ENCODE data around the gene ZNF749. TPM values are rescaled to one million over a fixed set of nuclear protein-coding genes. Genes with fewer than 3 reads are reported as not detected.

The ZNF749 gene
- total and polyA plus RNA-seq, 2 of the 4 experiments (the other 2 are of a cell fraction), result 7.9 to 9.9 TPM

Small RNA genes within 50 kb of the gene (microRNA-seq; reads per million reads assigned to microRNA genes)
- not detected for gene VN1R107P (ENCODE audit: insufficient read depth, insufficient read length)

Small RNA genes within 50 kb of the gene (small RNA-seq; reads per million reads assigned to genes)
- gene VN1R107P, result 0 reads per million in 5 experiments

Other genes starting within 250 kb of the ZNF749 start
- gene ZNF264, start 243.8 kb upstream of the ZNF749 start, total RNA-seq (2012; rRNA removed), result 23.9 and 31.9 TPM in 2 replicates
- 3.4 and 3.5 TPM in 2 replicates for gene ZNF264, start 243.8 kb upstream of the ZNF749 start, polyA plus RNA-seq (2012; rRNA removed)
- 0.83 and 0.90 TPM in 2 replicates for gene AURKC, start 204.3 kb upstream of the ZNF749 start, total RNA-seq (2012; rRNA removed)
- 0.82 and 1.3 TPM in 2 replicates for gene AURKC, start 204.3 kb upstream of the ZNF749 start, polyA plus RNA-seq (2012; rRNA removed)
- gene ZNF805, start 194.7 kb upstream of the ZNF749 start, total RNA-seq (2012; rRNA removed), result 26.1 and 32.3 TPM in 2 replicates
- 2.4 and 3.0 TPM in 2 replicates for gene ZNF805, start 194.7 kb upstream of the ZNF749 start, polyA plus RNA-seq (2012; rRNA removed)
- 41.9 and 55.2 TPM in 2 replicates for gene ZNF460, start 154.8 kb upstream of the ZNF749 start, total RNA-seq (2012; rRNA removed)
- 3.2 and 3.6 TPM in 2 replicates for gene ZNF460, start 154.8 kb upstream of the ZNF749 start, polyA plus RNA-seq (2012; rRNA removed)
- 8.3 and 9.0 TPM in 2 replicates for gene ZNF543, start 114.9 kb upstream of the ZNF749 start, total RNA-seq (2012; rRNA removed)
- gene ZNF543, start 114.9 kb upstream of the ZNF749 start, polyA plus RNA-seq (2012; rRNA removed), result 0.92 and 1.8 TPM in 2 replicates
- gene ZNF304, start 84.1 kb upstream of the ZNF749 start, total RNA-seq (2012; rRNA removed), result 11.9 and 16.1 TPM in 2 replicates
- 2.9 and 3.9 TPM in 2 replicates for gene ZNF304, start 84.1 kb upstream of the ZNF749 start, polyA plus RNA-seq (2012; rRNA removed)
- gene TRAPPC2B, start 71.8 kb upstream of the ZNF749 start, total RNA-seq (2012; rRNA removed), result 14.4 and 20.4 TPM in 2 replicates
- gene TRAPPC2B, start 71.8 kb upstream of the ZNF749 start, polyA plus RNA-seq (2012; rRNA removed), result 11.0 and 14.9 TPM in 2 replicates
- 4.4 and 5.6 TPM in 2 replicates for gene ZNF547, start 71.8 kb upstream of the ZNF749 start, total RNA-seq (2012; rRNA removed)
- 1.4 and 2.1 TPM in 2 replicates for gene ZNF547, start 71.8 kb upstream of the ZNF749 start, polyA plus RNA-seq (2012; rRNA removed)
- 23.9 and 24.2 TPM in 2 replicates for gene ZNF548, start 45.5 kb upstream of the ZNF749 start, total RNA-seq (2012; rRNA removed)
- gene ZNF548, start 45.5 kb upstream of the ZNF749 start, polyA plus RNA-seq (2012; rRNA removed), result 6.9 and 7.5 TPM in 2 replicates
- gene ZNF17, start 24.2 kb upstream of the ZNF749 start, total RNA-seq (2012; rRNA removed), result 11.7 and 17.4 TPM in 2 replicates
- 3.6 and 4.3 TPM in 2 replicates for gene ZNF17, start 24.2 kb upstream of the ZNF749 start, polyA plus RNA-seq (2012; rRNA removed)
- gene VN1R1, start 21.8 kb downstream of the ZNF749 start, total RNA-seq (2012; rRNA removed), result 0.36 and 0.56 TPM in 2 replicates
- 0.14 and 0.32 TPM in 2 replicates for gene VN1R1, start 21.8 kb downstream of the ZNF749 start, polyA plus RNA-seq (2012; rRNA removed)
- 25.6 and 33.0 TPM in 2 replicates for gene ZNF772, start 42.2 kb downstream of the ZNF749 start, total RNA-seq (2012; rRNA removed)
- gene ZNF772, start 42.2 kb downstream of the ZNF749 start, polyA plus RNA-seq (2012; rRNA removed), result 2.9 and 4.6 TPM in 2 replicates
- 13.9 and 20.3 TPM in 2 replicates for gene ZNF419, start 52.4 kb downstream of the ZNF749 start, total RNA-seq (2012; rRNA removed)
- gene ZNF419, start 52.4 kb downstream of the ZNF749 start, polyA plus RNA-seq (2012; rRNA removed), result 5.0 and 6.4 TPM in 2 replicates
- gene ZNF773, start 64.6 kb downstream of the ZNF749 start, total RNA-seq (2012; rRNA removed), result 11.9 and 13.3 TPM in 2 replicates
- gene ZNF773, start 64.6 kb downstream of the ZNF749 start, polyA plus RNA-seq (2012; rRNA removed), result 4.3 and 5.5 TPM in 2 replicates
- 6.9 and 8.6 TPM in 2 replicates for gene ZNF549, start 92.0 kb downstream of the ZNF749 start, total RNA-seq (2012; rRNA removed)
- gene ZNF549, start 92.0 kb downstream of the ZNF749 start, polyA plus RNA-seq (2012; rRNA removed), result 2.1 and 2.4 TPM in 2 replicates
- gene ZNF550, start 124.5 kb downstream of the ZNF749 start, total RNA-seq (2012; rRNA removed), result 6.9 and 12.5 TPM in 2 replicates
- gene ZNF550, start 124.5 kb downstream of the ZNF749 start, polyA plus RNA-seq (2012; rRNA removed), result 4.2 and 5.7 TPM in 2 replicates
- gene ZNF416, start 143.6 kb downstream of the ZNF749 start, total RNA-seq (2012; rRNA removed), result 6.1 and 8.1 TPM in 2 replicates
- gene ZNF416, start 143.6 kb downstream of the ZNF749 start, polyA plus RNA-seq (2012; rRNA removed), result 2.3 and 2.6 TPM in 2 replicates
- gene ZIK1, start 148.8 kb downstream of the ZNF749 start, total RNA-seq (2012; rRNA removed), result 9.2 and 11.8 TPM in 2 replicates
- 3.5 and 4.1 TPM in 2 replicates for gene ZIK1, start 148.8 kb downstream of the ZNF749 start, polyA plus RNA-seq (2012; rRNA removed)
- gene ZNF530, start 164.6 kb downstream of the ZNF749 start, total RNA-seq (2012; rRNA removed), result 4.4 and 6.6 TPM in 2 replicates
- 2.9 and 3.0 TPM in 2 replicates for gene ZNF530, start 164.6 kb downstream of the ZNF749 start, polyA plus RNA-seq (2012; rRNA removed)
- gene ZNF134, start 178.9 kb downstream of the ZNF749 start, total RNA-seq (2012; rRNA removed), result 31.0 and 31.1 TPM in 2 replicates
- 6.0 and 6.2 TPM in 2 replicates for gene ZNF134, start 178.9 kb downstream of the ZNF749 start, polyA plus RNA-seq (2012; rRNA removed)
- gene ZNF211, start 197.8 kb downstream of the ZNF749 start, total RNA-seq (2012; rRNA removed), result 9.2 and 13.1 TPM in 2 replicates
- gene ZNF211, start 197.8 kb downstream of the ZNF749 start, polyA plus RNA-seq (2012; rRNA removed), result 6.5 and 8.7 TPM in 2 replicates
- not detected in 2 replicates for gene ZSCAN4, start 233.6 kb downstream of the ZNF749 start, total RNA-seq (2012; rRNA removed)
- not detected in 2 replicates for gene ZSCAN4, start 233.6 kb downstream of the ZNF749 start, polyA plus RNA-seq (2012; rRNA removed)
- 13.9 and 14.7 TPM in 2 replicates for gene ZNF551, start 246.7 kb downstream of the ZNF749 start, total RNA-seq (2012; rRNA removed)
- 2.6 and 3.3 TPM in 2 replicates for gene ZNF551, start 246.7 kb downstream of the ZNF749 start, polyA plus RNA-seq (2012; rRNA removed)

Data from IMR-90 (cell line).